ENCODE results near the gene SULT1C2. TPM values are rescaled to one million over a fixed set of nuclear protein-coding genes. Genes with fewer than 3 reads are reported as not detected.

SULT1C2 gene
- total RNA-seq, 1 donor from 2014 or later: 0.19 TPM

DNA sequence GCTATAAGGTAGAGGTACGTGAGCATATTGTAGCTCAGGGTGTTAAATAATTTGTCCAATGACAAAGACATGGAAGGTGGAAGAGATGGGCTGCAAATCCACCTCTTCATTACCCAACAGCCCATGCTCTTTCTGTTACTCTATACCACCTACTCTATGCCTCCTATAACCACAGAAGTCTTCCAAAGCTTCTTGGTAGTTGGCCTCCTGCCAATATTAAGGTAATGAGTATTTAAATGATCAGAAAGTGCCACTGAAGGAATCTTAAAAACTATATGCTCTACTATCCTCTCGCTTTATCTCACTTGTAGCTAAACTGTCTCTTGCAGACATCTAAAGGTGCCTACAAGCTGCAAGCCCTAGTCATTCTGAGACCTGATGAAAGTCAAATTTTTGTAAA is 41.1 kb downstream of the SULT1C2 start:
- TF ChIP-seq CTCF (conservative IDR thresholded peaks at IDR 0.05): no peak
- Mint-ChIP-seq H3K27ac (ENCODE audit: unreplicated experiment) (no peak overlapping the region), H3K27me3 (ENCODE audit: low read depth) (no peaks in the 10 kb centered on the region), H3K4me1 (no peaks in the 10 kb centered on the region), H3K4me3 (no peak overlapping the region), H3K9me3 (no peaks in the 10 kb centered on the region), H3K36me3 (ENCODE audit: low read depth) (no peaks in the 10 kb centered on the region)
- no peak for DNase-seq (ENCODE audit: low read depth, low spot score)

GRCh38 chr2:108330979-108331378 is 42.3 kb downstream of the SULT1C2 start:
- Mint-ChIP-seq H3K4me1 (no peaks in the 10 kb centered on the region), H3K9me3 (no peaks in the 10 kb centered on the region), H3K27ac (ENCODE audit: unreplicated experiment) (no peak overlapping the region), H3K27me3 (ENCODE audit: low read depth) (no peaks in the 10 kb centered on the region), H3K36me3 (ENCODE audit: low read depth) (no peaks in the 10 kb centered on the region), H3K4me3 (no peak overlapping the region)
- no peak for TF ChIP-seq CTCF (conservative IDR thresholded peaks at IDR 0.05)
- DNase-seq (ENCODE audit: low read depth, low spot score): no peak

DNA sequence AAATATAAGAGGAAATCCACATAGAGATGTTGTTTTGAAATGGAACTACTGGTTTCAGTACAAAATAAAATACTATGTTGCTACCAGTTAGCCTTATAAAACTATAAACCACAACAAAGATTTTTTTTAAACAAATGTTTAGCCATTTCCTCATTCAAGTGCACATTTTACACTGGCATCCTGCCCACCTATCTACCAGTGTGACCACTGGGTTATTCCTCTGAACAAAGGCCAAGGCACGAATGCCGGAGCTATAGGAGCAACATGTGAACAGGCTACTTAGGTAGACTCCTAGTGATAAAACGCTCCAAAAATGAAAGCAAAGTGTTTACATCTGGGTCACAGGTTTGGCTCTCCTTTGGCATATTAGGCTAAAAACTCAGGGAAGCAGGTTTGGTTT is 57.3 kb downstream of the SULT1C2 start:
- no peaks in the 10 kb centered on the region for H3K4me1 Mint-ChIP-seq
- peaks cover 6% of the 10 kb centered on the region for H3K27me3 Mint-ChIP-seq (ENCODE audit: low read depth)
- H3K9me3 Mint-ChIP-seq: no peaks in the 10 kb centered on the region
- no peak for DNase-seq (ENCODE audit: low read depth, low spot score)
- H3K4me3 Mint-ChIP-seq: no peak overlapping the region
- TF ChIP-seq CTCF (conservative IDR thresholded peaks at IDR 0.05): no peak
- H3K27ac Mint-ChIP-seq (ENCODE audit: unreplicated experiment): no peak overlapping the region
- H3K36me3 Mint-ChIP-seq (ENCODE audit: low read depth): peaks cover 3% of the 10 kb centered on the region

DNA sequence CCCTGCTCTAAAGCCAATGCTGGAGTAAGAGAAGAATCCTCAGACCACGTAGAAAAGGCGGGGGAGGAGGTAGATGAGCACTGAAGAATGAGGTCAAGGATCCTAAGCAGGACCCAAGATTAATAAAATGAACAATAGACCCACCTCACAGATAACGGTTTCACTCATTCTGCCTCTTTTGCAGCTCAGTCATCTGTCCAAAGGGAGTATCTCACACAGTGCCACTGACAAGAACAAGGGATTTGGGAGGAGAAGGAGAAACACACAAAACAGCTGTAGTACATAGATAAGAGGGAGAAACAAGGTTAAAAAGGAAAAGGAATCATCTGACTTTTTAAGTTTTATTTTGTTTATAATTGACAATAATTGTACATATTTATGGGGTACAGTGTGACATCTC is 58.1 kb downstream of the SULT1C2 start:
- Mint-ChIP-seq H3K9me3 (no peaks in the 10 kb centered on the region), H3K4me1 (no peaks in the 10 kb centered on the region), H3K27ac (ENCODE audit: unreplicated experiment) (no peak overlapping the region), H3K27me3 (ENCODE audit: low read depth) (peaks cover 6% of the 10 kb centered on the region), H3K4me3 (no peak overlapping the region), H3K36me3 (ENCODE audit: low read depth) (peaks cover 3% of the 10 kb centered on the region)
- no peak for DNase-seq (ENCODE audit: low read depth, low spot score)
- no peak for TF ChIP-seq CTCF (conservative IDR thresholded peaks at IDR 0.05)

DNA sequence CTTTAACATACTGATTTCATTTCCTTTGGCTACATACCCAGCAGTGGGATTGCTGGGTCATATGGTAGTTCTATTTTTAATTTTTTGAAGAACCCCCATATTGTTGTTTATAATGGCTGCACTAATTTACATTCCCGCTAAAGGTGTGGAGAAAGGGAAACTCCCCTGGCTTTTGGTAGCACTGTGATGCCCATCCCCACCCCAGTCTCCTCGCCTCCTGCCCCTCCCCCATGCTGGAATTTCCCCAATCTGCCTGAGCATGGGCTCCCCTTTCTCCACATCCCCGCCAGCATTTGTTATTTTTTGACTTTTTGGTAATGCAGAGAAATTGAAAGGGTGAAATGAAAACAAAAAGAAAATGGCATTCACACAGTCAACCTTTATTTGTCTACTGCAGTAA is 59.1 kb downstream of the SULT1C2 start:
- Mint-ChIP-seq H3K27ac (ENCODE audit: unreplicated experiment) (no peak overlapping the region), H3K36me3 (ENCODE audit: low read depth) (peaks cover 3% of the 10 kb centered on the region), H3K27me3 (ENCODE audit: low read depth) (peaks cover 6% of the 10 kb centered on the region), H3K4me1 (no peaks in the 10 kb centered on the region), H3K4me3 (no peak overlapping the region), H3K9me3 (no peaks in the 10 kb centered on the region)
- no peak for DNase-seq (ENCODE audit: low read depth, low spot score)
- TF ChIP-seq CTCF (conservative IDR thresholded peaks at IDR 0.05): no peak

Measured in neural crest cell (in vitro differentiated cells).